ENCODE results near the gene BGLAP.

BGLAP gene

GRCh38 chr1:156225677-156226014, 16.3 kb upstream of the BGLAP start:
- TF ChIP-seq REST (IDR thresholded peaks at IDR 0.05; ENCODE audit: insufficient read depth in 1 of 2, low read depth in 2 of 2, low read length in 2 of 2), result no peak
- TF ChIP-seq SIN3A (IDR thresholded peaks at IDR 0.05; ENCODE audit: borderline replicate concordance, insufficient read depth, low read length), result no peak
- TF ChIP-seq TAF1 (IDR thresholded peaks at IDR 0.05; ENCODE audit: borderline replicate concordance, insufficient read depth, low read length), result no peak
- TF ChIP-seq FOXP2 (optimal IDR thresholded peaks at IDR 0.05; ENCODE audit: borderline replicate concordance, extremely low read depth, extremely low read length, insufficient read depth), result no peak
- no peak for TF ChIP-seq POLR2AphosphoS5 (IDR thresholded peaks at IDR 0.05; ENCODE audit: low read depth, low read length)

GRCh38 chr1:156226116-156226538, 15.9 kb upstream of the BGLAP start:
- TF ChIP-seq REST (IDR thresholded peaks at IDR 0.05; ENCODE audit: insufficient read depth in 1 of 2, low read depth in 2 of 2, low read length in 2 of 2), result no peak
- no peak for TF ChIP-seq TAF1 (IDR thresholded peaks at IDR 0.05; ENCODE audit: borderline replicate concordance, insufficient read depth, low read length)

- TF ChIP-seq REST (IDR thresholded peaks at IDR 0.05; ENCODE audit: insufficient read depth in 1 of 2, low read depth in 2 of 2, low read length in 2 of 2) (no peak), FOXP2 (optimal IDR thresholded peaks at IDR 0.05; ENCODE audit: borderline replicate concordance, extremely low read depth, extremely low read length, insufficient read depth) (no peak), POLR2AphosphoS5 (IDR thresholded peaks at IDR 0.05; ENCODE audit: low read depth, low read length) (no peak), TAF1 (IDR thresholded peaks at IDR 0.05; ENCODE audit: borderline replicate concordance, insufficient read depth, low read length) (no peak), SIN3A (IDR thresholded peaks at IDR 0.05; ENCODE audit: borderline replicate concordance, insufficient read depth, low read length) (no peak)
Measured at GRCh38 chr1:156226782-156227181, 15.2 kb upstream of the BGLAP start.

GRCh38 chr1:156228501-156228900, 13.5 kb upstream of the BGLAP start:
- TF ChIP-seq POLR2AphosphoS5 (IDR thresholded peaks at IDR 0.05; ENCODE audit: low read depth, low read length), result no peak
- TF ChIP-seq SIN3A (IDR thresholded peaks at IDR 0.05; ENCODE audit: borderline replicate concordance, insufficient read depth, low read length), result no peak
- TF ChIP-seq FOXP2 (optimal IDR thresholded peaks at IDR 0.05; ENCODE audit: borderline replicate concordance, extremely low read depth, extremely low read length, insufficient read depth), result no peak
- TF ChIP-seq TAF1 (IDR thresholded peaks at IDR 0.05; ENCODE audit: borderline replicate concordance, insufficient read depth, low read length), result no peak
- no peak for TF ChIP-seq REST (IDR thresholded peaks at IDR 0.05; ENCODE audit: insufficient read depth in 1 of 2, low read depth in 2 of 2, low read length in 2 of 2)

- TF ChIP-seq REST (IDR thresholded peaks at IDR 0.05; ENCODE audit: insufficient read depth in 1 of 2, low read depth in 2 of 2, low read length in 2 of 2) (no peak), SIN3A (IDR thresholded peaks at IDR 0.05; ENCODE audit: borderline replicate concordance, insufficient read depth, low read length) (no peak), TAF1 (IDR thresholded peaks at IDR 0.05; ENCODE audit: borderline replicate concordance, insufficient read depth, low read length) (no peak)
Measured at GRCh38 chr1:156229809-156230472, 12.0 kb upstream of the BGLAP start.
